HG03521 (cell line): ENCODE measurements around the gene EPS8L3.

ENCODE experiments used
- ATAC-seq: cut with Tn5 transposase; IDR thresholded peaks from one replicate; pipeline ENCODE4 v1.9.1; 2021; ENCODE audit warnings: mild to moderate bottlenecking, moderate library complexity; ENCODE audit not compliant: unreplicated experiment

The EPS8L3 gene

DNA sequence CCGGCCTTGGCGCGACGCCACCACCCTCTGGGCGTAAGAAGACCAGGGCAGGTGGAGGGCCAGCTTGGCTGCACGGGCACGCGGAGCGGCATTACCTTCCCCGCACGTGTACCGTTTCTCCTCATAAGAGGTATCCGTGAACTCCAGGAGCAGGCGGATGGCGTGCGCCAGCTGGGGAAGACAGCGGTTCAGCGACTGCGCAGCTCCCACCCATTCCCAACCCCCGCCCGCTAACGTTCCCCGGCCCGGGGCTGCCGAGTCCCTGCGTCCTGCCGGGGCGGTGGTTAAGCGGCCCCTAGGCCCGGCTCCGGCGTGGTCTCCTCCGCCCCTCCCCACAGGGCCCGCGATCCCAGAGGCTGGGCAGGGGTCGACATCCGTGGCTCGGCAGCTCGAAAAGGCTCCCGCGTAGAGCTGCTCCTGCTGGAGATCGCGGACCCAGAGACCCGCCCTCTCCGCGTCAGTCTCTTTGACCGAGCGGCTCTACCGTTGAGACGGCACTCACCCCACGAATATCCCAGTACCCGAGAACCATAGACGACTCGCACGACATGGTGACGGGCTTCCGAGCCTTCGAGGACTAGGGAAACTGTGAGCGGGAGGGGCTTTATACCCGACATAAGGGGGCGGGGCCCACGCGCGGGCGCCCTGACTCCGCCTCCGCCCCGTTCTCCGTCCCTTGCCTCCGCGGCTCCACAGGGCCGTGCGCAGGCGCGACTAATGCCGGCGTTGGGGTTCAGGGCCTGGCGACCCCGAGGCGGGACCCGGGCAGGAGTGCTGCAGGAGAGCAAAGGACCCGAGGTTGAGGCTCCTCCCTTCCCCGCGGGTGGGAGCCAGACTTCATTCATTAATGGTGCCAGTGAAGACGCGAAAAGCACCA lies 23.7 kb downstream of the EPS8L3 start:
- peak; percentile 71 for ATAC-seq

DNA sequence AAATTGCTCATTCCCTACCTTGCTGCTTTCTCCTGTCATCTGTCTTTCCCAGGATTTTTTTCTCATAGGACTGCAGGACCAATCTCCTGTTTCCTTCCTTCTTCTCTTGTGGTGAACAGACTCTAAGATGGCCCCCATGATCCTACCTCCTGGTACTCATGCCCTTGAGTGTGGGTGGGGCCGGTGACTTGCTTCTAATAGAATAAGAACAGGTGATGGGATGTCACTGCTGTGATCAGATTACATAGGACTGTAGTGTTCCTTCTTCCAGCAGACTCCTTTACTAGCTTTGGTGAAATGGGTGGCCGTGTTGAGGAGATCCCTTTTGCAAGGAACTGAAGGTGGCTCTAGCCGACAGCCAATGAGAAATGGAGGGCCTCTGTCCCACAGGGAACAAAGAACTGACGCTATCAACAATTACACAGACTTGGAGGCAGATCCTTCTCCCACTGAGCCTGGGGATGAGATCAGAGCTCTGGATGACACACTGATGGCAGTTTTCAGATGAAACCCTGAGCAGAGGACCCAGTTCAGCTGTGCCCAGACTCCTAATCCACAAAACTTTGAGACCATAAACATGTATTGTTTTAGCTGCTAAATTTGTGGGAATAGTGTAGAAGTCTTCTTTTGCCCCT lies 30.4 kb downstream of the EPS8L3 start:
- ATAC-seq = no peak

DNA sequence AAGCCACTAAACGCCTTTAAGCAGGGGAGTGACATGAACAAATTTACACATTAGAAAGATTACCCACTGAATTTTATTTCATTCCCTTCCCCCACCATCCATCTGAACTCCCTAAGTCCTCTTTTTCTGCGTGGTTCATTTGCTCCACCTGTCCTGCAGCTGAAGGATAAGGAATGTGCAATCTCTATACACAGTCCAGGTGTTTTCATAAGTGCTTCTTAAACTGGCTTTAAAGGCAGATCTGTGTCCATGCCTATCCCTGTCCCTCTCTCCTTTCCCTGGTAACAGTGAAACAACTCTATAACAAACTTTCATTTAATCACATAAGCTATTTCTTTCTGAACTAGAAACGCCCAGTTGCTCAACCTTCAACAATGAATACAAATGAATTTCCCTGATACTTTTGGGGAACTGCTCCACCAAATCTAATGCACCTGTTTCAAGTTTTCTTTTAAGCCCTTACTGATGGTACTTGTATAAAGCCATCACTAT lies 31.3 kb downstream of the EPS8L3 start:
- no peak for ATAC-seq

DNA sequence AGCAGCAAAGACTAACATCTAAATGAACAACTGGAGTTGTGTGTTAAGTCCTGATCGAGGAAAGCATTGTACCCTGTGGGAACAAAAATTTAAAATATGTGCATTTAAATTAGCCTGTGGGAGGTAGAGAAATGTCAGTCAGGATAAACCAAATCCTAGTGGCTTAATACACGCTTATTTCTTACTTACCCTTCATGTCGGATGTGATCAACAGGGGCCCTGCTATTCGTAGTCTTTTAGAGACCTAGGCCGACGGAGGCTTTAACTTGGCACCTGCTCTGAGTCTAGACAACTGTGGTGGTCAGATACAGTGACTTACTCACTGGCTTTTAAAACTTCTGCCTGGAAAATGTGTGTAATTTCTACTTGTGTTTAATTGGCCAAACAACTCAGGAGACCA lies 33.1 kb downstream of the EPS8L3 start:
- ATAC-seq = no peak

DNA sequence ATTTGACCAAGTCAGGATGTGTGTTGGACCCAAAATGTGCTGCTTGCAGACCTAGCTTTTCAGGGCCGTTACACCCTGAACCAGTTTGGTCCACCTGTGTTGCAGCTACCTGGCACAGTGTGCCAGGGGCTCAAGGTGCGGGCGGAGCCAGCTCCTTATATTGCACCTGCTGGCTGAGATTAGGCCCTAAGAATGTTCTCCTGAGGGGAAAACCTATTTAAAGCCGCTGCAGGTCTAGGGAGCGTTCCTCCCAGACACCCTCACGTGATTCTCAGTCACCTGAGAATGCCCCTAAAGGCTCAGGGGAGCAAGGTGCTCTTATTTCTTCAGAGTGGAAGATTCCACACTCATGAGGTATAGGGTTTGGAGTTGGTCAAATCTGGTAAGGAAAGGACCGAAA lies 34.9 kb downstream of the EPS8L3 start:
- ATAC-seq = no peak

GRCh38 chr1:109726728-109727373 lies 36.9 kb downstream of the EPS8L3 start:
- ATAC-seq = no peak

- ATAC-seq = no peak
Observed at GRCh38 chr1:109726007-109726406, 37.7 kb downstream of the EPS8L3 start.

DNA sequence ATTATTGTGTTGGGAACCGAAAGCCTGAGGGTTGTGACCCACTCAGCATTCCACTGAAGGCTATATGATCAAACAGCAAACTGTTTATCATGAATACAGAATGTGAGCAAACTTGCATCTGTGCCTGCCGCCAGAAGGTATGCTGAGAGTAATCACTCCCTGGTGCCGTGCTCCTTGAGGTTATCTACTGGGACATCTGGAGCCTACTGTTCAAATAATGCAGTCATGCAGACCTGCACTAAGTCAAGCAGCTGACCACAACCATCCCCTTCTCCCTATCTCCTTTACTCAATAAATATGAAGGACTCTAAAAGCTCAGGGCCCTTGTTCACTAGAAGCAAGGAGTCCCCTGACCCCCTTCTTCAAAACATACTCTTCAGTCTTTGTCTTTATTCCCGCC lies 38.2 kb downstream of the EPS8L3 start:
- ATAC-seq = no peak

DNA sequence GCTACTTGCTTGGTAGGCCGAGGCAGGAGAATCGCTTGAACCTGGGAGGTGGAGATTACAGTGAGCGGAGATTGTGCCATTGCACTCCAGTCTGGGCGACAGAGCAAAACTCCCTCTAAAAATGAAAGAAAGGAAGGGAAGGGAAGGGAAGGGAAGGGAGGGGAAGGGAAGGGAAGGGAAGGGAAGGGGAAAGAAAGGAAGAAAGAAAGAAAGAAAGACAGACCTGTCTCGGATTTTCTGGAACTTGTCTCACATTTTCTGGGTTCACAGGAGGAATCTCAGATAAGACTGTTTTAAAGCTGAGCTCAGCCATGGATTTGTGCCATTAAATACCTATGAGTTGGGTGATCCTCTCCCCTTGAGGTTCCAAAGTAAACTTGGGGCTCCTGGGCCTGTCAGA lies 38.8 kb downstream of the EPS8L3 start:
- ATAC-seq = no peak

DNA sequence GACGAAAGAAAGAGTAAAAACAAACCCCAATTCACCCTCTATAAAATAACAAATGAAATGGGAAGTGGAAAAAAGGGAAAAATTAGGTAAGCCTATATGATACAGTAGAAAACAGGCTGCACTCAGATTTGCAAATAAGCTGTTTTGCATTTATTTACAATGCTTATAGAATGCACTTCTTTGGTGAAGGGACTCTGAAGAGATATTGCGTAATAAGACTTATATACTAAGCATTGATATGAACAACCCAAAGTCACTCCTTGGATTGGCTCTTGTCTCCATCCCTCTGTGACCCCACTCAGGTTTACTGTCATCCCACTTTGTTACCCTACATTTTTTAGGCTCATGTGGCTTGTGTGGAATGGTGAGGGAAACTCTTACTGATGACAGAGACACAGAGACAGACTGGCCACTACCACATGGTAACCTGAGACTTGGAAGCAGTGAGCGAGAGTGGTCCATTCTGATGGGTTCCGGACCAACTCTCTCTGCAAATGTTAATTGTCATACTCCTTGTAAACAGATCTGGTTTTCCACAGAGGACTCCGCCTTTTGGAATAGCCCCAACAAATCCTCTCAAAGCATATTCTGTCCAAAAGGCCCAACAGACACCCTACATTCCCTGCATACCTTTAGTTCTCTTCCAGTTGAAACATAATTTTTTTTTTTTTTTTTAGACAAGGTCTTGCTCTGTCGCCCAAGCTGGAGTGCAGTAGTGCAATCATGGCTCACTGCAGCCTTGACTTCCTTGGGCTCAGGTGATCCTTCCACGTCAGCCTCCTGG lies 40.6 kb downstream of the EPS8L3 start:
- no peak for ATAC-seq

- no peak for ATAC-seq
Observed at GRCh38 chr1:109721971-109722370, 41.8 kb downstream of the EPS8L3 start.

GRCh38 chr1:109721042-109721441 lies 42.7 kb downstream of the EPS8L3 start:
- ATAC-seq = no peak

DNA sequence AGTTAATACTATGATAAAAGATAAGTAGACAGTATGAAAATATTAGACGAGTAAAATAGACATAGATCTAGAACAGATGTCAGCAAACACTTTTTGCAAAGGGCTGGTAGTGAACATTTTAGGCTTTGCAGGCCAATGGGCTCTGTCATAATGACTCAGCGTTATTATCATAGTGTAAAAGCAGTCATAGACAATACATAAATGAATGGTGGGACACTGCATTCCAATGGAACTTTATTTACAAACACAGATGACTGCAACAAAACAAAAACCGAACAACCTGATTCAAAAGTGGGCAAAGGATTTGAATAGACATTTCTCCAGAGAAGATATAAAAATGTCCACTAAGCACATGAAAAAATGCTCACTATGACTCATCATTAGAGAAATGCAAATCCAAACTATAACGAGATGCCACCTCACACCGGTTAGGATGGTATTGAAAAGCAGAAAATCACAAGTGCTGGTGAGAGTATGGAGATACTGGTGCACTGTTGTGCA lies 44.3 kb downstream of the EPS8L3 start:
- ATAC-seq = no peak

GRCh38 chr1:109718495-109718894 lies 45.2 kb downstream of the EPS8L3 start:
- ATAC-seq = no peak

GRCh38 chr1:109717729-109718128 lies 46.0 kb downstream of the EPS8L3 start:
- ATAC-seq = no peak

GRCh38 chr1:109716570-109717090 lies 47.1 kb downstream of the EPS8L3 start:
- ATAC-seq = no peak

DNA sequence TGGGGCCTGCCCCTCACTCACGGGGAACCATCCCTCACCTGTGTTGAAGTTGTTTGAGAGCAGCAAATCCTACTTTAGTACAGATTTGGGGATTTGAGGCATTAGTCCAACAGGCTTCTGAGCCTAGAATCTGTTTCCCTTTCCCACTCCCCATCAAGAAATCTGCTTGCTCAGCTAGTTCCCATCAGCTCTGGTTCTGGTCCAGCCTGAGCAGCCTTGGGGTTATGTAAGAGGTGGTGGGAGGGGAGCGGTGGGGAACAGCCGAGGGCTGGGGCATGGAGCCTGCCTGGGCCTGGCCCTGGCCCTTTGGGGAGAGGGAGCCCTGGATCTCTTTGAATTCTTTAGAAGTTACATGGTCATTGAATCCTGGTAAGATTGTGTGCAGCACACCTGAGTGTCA lies 47.6 kb downstream of the EPS8L3 start:
- ATAC-seq = no peak

DNA sequence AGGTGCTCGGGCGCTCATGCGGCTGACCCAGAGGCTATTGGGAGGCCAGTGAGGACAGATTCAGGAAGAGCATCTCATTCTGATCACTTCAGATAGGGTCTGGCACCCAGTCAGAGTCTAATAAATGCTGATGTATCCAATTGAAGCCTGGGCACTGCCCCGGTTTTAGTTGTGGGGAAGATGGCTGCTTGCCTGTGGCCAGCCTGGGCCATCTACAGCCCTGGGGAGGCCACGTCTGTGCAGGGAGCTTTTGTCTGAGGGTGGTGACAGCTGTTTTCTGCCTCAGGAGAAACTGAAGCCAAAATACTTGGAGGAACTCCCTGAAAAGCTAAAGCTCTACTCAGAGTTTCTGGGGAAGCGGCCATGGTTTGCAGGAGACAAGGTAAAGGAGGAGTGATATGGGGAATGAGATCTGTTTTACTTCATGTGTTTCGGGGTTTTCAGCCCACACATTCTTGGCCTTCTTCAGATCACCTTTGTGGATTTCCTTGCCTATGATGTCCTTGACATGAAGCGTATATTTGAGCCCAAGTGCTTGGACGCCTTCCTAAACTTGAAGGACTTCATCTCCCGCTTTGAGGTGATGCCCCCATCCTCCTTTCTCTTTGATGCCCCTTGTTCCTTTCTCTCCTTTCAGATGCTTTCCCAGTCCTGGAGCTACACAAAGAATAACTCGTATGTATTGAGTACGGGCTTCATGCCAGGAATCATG lies 48.9 kb downstream of the EPS8L3 start:
- no peak for ATAC-seq

GRCh38 chr1:109713636-109714035 lies 50.1 kb downstream of the EPS8L3 start:
- no peak for ATAC-seq

- no peak for ATAC-seq
Observed at GRCh38 chr1:109712321-109712864, 51.3 kb downstream of the EPS8L3 start.
